WERI-Rb-1 (cell line): ENCODE measurements around the gene SPATA31E1.

Source experiments
- DNase-seq: peaks from one replicate; pipeline ENCODE4 v3.0.0-alpha.2; 2020
- H3K27ac ChIP-seq: fragments of 250-450 bp; sonication (Bioruptor Pico); 2 replicates; pipeline ENCODE4 v1.5.1; 2020; ENCODE audit warnings: mild to moderate bottlenecking, moderate library complexity
- H3K27me3 ChIP-seq: fragments of 250-450 bp; sonication (Bioruptor Pico); 2 replicates; pipeline ENCODE4 v1.5.1; 2021; ENCODE audit warnings: mild to moderate bottlenecking, low read depth, moderate library complexity; ENCODE audit not compliant: insufficient read depth, severe bottlenecking
- H3K36me3 ChIP-seq: fragments of 250-450 bp; sonication (Bioruptor Pico); 2 replicates; pipeline ENCODE4 v1.5.1; 2020; ENCODE audit warnings: mild to moderate bottlenecking, moderate library complexity
- H3K4me3 ChIP-seq: 2 replicates; pipeline ENCODE4 v1.5.1; 2011; ENCODE audit warnings: low read depth, mild to moderate bottlenecking, control low read depth, low read length
- H3K9me3 ChIP-seq: fragments of 250-450 bp; sonication (Bioruptor Pico); 2 replicates; pipeline ENCODE4 v1.5.1; 2021; ENCODE audit warnings: mild to moderate bottlenecking, moderate library complexity; ENCODE audit not compliant: severe bottlenecking
- CTCF ChIP-seq: IDR thresholded peaks from 2 replicates; pipeline ENCODE4 v1.5.1; 2011; ENCODE audit warnings: low read depth, mild to moderate bottlenecking, control low read depth, inconsistent platforms, low read length

The SPATA31E1 gene

GRCh38 chr9:87871425-87872078 is 11.1 kb upstream of the SPATA31E1 start:
- TF ChIP-seq CTCF: no peak
- Histone ChIP-seq H3K27me3 (no peaks in the 10 kb centered on the region), H3K36me3 (no peaks in the 10 kb centered on the region), H3K4me3 (no peak overlapping the region), H3K27ac (no peak overlapping the region), H3K9me3 (no peaks in the 10 kb centered on the region)
- no peak for DNase-seq

- Histone ChIP-seq H3K27ac (no peak overlapping the region), H3K27me3 (no peaks in the 10 kb centered on the region), H3K4me3 (no peak overlapping the region), H3K9me3 (no peaks in the 10 kb centered on the region), H3K36me3 (no peaks in the 10 kb centered on the region)
- no peak for TF ChIP-seq CTCF
- peak; percentile 25 for DNase-seq
Measured at GRCh38 chr9:87872079-87872624, 10.5 kb upstream of the SPATA31E1 start.

DNA sequence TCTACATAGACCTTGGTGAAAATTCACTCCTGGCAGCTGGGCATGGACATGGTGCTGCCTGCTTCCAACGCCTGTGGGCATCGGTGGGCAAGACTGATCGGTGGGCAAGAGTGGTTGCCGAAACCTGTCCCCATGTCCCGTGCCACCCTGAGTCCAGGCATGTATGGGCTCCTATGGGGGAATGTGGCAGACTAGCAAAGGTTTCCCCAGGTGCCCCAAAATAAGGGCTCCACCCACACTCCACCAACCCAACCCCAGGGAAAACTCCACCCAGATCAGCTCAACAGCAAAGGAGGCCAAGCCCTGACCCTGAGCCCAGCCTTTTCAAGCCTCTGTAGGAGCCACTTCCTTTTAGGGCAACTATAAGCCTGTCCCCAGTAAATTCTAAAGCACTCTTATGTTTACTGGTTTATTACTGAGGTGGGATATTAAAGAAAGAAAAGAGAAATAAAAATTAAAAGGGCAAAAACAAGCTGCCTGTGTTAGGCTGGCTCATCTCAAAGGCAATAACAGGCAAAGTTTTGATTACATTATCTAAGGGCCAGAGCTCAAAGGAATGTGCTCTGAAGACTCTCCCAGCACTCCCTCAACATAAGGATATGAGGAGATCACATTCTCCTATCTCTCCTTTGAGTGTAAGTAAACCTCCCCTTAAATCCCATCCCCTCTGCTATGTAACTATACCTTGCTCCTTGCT is 8.9 kb upstream of the SPATA31E1 start:
- no peak for TF ChIP-seq CTCF
- Histone ChIP-seq H3K36me3 (no peaks in the 10 kb centered on the region), H3K4me3 (no peak overlapping the region), H3K27me3 (no peaks in the 10 kb centered on the region), H3K9me3 (peaks cover 5% of the 10 kb centered on the region), H3K27ac (peak overlapping the region; percentile 64)
- DNase-seq: no peak

DNA sequence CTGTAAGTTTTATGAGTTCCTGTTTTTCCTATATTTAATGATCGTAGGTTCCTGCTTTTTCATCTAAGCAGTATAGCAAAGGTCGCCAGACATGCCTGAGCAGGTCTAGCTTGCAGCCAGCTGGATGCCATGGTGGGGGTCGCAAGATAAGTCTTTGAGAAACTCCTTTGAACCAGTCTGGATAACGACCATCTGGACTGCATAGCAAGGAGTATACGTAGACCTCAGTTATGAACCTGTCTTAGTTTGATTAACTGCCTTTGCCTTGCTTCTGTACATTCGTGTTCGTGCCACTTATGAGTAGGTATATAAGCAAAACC is 8.4 kb upstream of the SPATA31E1 start:
- Histone ChIP-seq H3K27ac (peak overlapping the region; percentile 64), H3K4me3 (no peak overlapping the region), H3K27me3 (no peaks in the 10 kb centered on the region), H3K36me3 (no peaks in the 10 kb centered on the region), H3K9me3 (peaks cover 5% of the 10 kb centered on the region)
- peak; percentile 53 for DNase-seq
- TF ChIP-seq CTCF: no peak

GRCh38 chr9:87875060-87875459 is 7.6 kb upstream of the SPATA31E1 start:
- Histone ChIP-seq H3K27ac (peak overlapping the region; percentile 64; the same call in 1 of the 2 replicates), H3K36me3 (no peaks in the 10 kb centered on the region), H3K4me3 (no peak overlapping the region), H3K9me3 (peaks cover 5% of the 10 kb centered on the region), H3K27me3 (no peaks in the 10 kb centered on the region)
- TF ChIP-seq CTCF: no peak
- no peak for DNase-seq
